ENCODE measurements around the gene TIMM44.
A peak's percentile ranks its signal among the peaks of the same experiment; 100 is the strongest.

TIMM44 gene

GRCh38 chr19:7908078-7908699, 35.3 kb downstream of the TIMM44 start:
- TF ChIP-seq POLR2AphosphoS5 (IDR thresholded peaks at IDR 0.05; ENCODE audit: low read depth, low read length): peak; percentile 14; the same call in 1 of the 2 replicates
- no peak for TF ChIP-seq SIN3A (IDR thresholded peaks at IDR 0.05; ENCODE audit: borderline replicate concordance, insufficient read depth, low read length)
- TF ChIP-seq, protein P1, sequence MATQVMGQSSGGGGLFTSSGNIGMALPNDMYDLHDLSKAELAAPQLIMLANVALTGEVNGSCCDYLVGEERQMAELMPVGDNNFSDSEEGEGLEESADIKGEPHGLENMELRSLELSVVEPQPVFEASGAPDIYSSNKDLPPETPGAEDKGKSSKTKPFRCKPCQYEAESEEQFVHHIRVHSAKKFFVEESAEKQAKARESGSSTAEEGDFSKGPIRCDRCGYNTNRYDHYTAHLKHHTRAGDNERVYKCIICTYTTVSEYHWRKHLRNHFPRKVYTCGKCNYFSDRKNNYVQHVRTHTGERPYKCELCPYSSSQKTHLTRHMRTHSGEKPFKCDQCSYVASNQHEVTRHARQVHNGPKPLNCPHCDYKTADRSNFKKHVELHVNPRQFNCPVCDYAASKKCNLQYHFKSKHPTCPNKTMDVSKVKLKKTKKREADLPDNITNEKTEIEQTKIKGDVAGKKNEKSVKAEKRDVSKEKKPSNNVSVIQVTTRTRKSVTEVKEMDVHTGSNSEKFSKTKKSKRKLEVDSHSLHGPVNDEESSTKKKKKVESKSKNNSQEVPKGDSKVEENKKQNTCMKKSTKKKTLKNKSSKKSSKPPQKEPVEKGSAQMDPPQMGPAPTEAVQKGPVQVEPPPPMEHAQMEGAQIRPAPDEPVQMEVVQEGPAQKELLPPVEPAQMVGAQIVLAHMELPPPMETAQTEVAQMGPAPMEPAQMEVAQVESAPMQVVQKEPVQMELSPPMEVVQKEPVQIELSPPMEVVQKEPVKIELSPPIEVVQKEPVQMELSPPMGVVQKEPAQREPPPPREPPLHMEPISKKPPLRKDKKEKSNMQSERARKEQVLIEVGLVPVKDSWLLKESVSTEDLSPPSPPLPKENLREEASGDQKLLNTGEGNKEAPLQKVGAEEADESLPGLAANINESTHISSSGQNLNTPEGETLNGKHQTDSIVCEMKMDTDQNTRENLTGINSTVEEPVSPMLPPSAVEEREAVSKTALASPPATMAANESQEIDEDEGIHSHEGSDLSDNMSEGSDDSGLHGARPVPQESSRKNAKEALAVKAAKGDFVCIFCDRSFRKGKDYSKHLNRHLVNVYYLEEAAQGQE (IDR thresholded peaks at IDR 0.05; ENCODE audit: insufficient read depth in 1 of 2, low read depth in 2 of 2, low read length in 2 of 2): no peak

DNA sequence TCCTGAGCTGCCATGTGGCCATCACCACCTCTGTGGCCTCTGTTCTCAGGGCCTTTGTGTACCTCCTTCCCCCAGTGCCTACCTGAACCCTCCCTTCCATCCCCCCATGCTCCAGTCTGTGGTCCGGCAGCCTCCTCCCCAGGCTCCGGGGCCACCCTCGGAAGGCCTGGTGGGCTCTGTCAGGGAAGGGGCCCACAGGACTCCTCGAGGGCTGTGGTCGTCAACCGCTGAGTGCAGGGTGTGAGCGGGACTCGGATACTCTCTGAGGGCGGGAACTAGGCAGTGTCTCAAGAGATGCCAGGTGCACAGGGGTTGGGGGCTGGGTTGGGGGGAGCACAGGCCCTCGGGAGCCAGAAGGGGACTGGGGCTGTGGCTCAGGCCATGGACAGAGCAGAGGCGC, 35.9 kb downstream of the TIMM44 start:
- TF ChIP-seq FOXP2 (optimal IDR thresholded peaks at IDR 0.05; ENCODE audit: borderline replicate concordance, extremely low read depth, extremely low read length, insufficient read depth): no peak
- TF ChIP-seq, protein P1 (IDR thresholded peaks at IDR 0.05; ENCODE audit: insufficient read depth in 1 of 2, low read depth in 2 of 2, low read length in 2 of 2): no peak
- no peak for TF ChIP-seq SIN3A (IDR thresholded peaks at IDR 0.05; ENCODE audit: borderline replicate concordance, insufficient read depth, low read length)
- no peak for TF ChIP-seq POLR2AphosphoS5 (IDR thresholded peaks at IDR 0.05; ENCODE audit: low read depth, low read length)
- TF ChIP-seq TAF1 (IDR thresholded peaks at IDR 0.05; ENCODE audit: borderline replicate concordance, insufficient read depth, low read length): no peak

- no peak for TF ChIP-seq FOXP2 (optimal IDR thresholded peaks at IDR 0.05; ENCODE audit: borderline replicate concordance, extremely low read depth, extremely low read length, insufficient read depth)
- TF ChIP-seq TAF1 (IDR thresholded peaks at IDR 0.05; ENCODE audit: borderline replicate concordance, insufficient read depth, low read length): no peak
These were observed 36.3 kb downstream of the TIMM44 start for GRCh38 chr19:7907122-7907521.

GRCh38 chr19:7905859-7906258, 37.6 kb downstream of the TIMM44 start:
- TF ChIP-seq POLR2AphosphoS5 (IDR thresholded peaks at IDR 0.05; ENCODE audit: low read depth, low read length): no peak
- TF ChIP-seq SIN3A (IDR thresholded peaks at IDR 0.05; ENCODE audit: borderline replicate concordance, insufficient read depth, low read length): no peak
- TF ChIP-seq FOXP2 (optimal IDR thresholded peaks at IDR 0.05; ENCODE audit: borderline replicate concordance, extremely low read depth, extremely low read length, insufficient read depth): no peak
- TF ChIP-seq, protein P1 (IDR thresholded peaks at IDR 0.05; ENCODE audit: insufficient read depth in 1 of 2, low read depth in 2 of 2, low read length in 2 of 2): no peak
- no peak for TF ChIP-seq TAF1 (IDR thresholded peaks at IDR 0.05; ENCODE audit: borderline replicate concordance, insufficient read depth, low read length)

DNA sequence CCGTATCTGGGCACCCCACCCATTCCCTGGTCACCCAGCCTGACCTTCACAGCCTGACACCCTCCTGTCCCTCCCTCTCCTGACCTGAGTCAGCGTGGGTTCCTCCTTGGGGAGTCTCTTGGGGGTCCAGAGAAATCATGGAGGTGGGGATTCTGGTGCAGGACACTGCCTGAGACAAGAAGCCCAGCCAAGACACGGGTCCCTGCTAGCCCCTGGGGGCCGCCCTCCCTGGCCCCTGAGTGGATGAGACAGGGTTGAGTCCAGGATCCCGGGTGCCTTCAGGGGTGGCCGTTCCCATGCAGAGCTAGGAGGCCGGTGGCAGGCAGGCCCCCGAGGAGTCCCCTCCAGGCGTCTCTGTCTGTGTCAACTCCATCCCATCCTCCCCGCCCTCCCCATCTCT, 38.2 kb downstream of the TIMM44 start:
- TF ChIP-seq, protein P1 (IDR thresholded peaks at IDR 0.05; ENCODE audit: insufficient read depth in 1 of 2, low read depth in 2 of 2, low read length in 2 of 2): no peak
- TF ChIP-seq FOXP2 (optimal IDR thresholded peaks at IDR 0.05; ENCODE audit: borderline replicate concordance, extremely low read depth, extremely low read length, insufficient read depth) (no peak), TAF1 (IDR thresholded peaks at IDR 0.05; ENCODE audit: borderline replicate concordance, insufficient read depth, low read length) (no peak), POLR2AphosphoS5 (IDR thresholded peaks at IDR 0.05; ENCODE audit: low read depth, low read length) (no peak), SIN3A (IDR thresholded peaks at IDR 0.05; ENCODE audit: borderline replicate concordance, insufficient read depth, low read length) (no peak)
